ENCODE data around the gene WWTR1.

WWTR1 gene

DNA sequence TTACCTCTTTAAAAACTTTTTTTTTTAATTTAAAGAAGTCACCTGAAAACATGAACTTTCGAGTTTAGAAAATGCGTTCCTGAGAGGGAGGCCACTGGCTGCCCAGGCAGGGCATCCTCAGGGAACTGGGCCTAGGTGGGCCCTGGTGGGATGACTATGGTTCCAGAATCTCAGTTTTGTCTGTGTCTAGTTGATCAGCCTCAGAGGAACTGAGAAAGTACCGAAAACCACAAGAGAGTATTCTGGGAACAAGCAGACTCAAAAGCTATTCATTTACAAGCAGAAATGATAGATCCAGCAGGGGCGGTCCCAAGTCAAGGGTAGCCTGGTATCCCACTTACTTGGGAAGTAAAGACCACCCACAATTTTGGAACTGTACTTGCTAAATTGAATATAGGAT, 10.5 kb downstream of the WWTR1 start:
- no peak overlapping the region for H3K4me3 ChIP-seq (replicated peaks; ENCODE audit: low read depth, low read length)
- no peak for DNase-seq (ENCODE audit: extremely low read depth, low read depth)
- TF ChIP-seq CTCF (IDR thresholded peaks at IDR 0.05; ENCODE audit: low read depth, low read length, missing control alignments) = no peak

GRCh38 chr3:149646181-149646766, 11.6 kb downstream of the WWTR1 start:
- no peak for DNase-seq (ENCODE audit: extremely low read depth, low read depth)
- no peak for TF ChIP-seq CTCF (IDR thresholded peaks at IDR 0.05; ENCODE audit: low read depth, low read length, missing control alignments)

GRCh38 chr3:149643963-149644362, 13.9 kb downstream of the WWTR1 start:
- no peak for TF ChIP-seq CTCF (IDR thresholded peaks at IDR 0.05; ENCODE audit: low read depth, low read length, missing control alignments)
- no peak for DNase-seq (ENCODE audit: extremely low read depth, low read depth)
- H3K4me3 ChIP-seq (replicated peaks; ENCODE audit: low read depth, low read length) = no peak overlapping the region

More at GRCh38 chr3:149646181-149646766, 11.6 kb downstream of the WWTR1 start:
- H3K4me3 ChIP-seq (replicated peaks; ENCODE audit: low read depth, low read length) = no peak overlapping the region

GRCh38 chr3:149643482-149643798, 14.4 kb downstream of the WWTR1 start:
- DNase-seq (ENCODE audit: extremely low read depth, low read depth) = no peak
- H3K4me3 ChIP-seq (replicated peaks; ENCODE audit: low read depth, low read length) = no peak overlapping the region
- no peak for TF ChIP-seq CTCF (IDR thresholded peaks at IDR 0.05; ENCODE audit: low read depth, low read length, missing control alignments)

DNA sequence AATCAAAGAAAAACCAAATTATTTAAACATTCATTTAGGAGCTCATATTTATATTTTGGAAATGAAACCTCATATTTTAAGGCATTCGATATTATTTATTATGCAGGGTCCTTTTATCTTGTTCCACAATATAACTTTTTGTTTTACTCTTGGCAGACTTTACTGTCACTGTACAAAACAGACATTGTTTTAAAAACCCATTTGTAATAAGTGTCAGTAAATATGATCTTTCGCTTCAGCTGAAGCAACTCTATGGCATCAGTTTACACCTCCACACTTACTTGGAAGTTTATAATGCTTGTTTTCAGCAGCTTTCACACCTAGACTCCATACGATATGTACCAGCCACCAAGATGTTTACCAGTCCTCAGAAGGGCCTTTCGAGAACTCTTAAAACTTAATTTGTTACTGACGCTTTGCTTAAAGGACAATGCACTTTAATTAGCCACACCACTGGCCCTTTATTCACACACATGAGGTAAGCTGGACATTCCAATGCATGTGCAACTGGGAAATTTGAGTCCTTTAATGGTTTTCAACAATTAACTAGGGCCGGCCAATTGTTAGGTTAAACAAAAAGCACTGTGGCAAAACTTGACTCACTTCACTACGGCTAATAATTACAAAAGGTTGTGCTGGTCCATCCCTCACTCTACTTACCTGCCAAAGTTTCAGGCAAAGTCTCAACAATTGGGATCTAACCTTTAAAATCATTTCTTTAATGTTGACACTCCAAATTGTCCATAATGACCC, 16.7 kb downstream of the WWTR1 start:
- TF ChIP-seq CTCF (IDR thresholded peaks at IDR 0.05; ENCODE audit: low read depth, low read length, missing control alignments) = no peak
- H3K4me3 ChIP-seq (replicated peaks; ENCODE audit: low read depth, low read length) = no peak overlapping the region
- no peak for DNase-seq (ENCODE audit: extremely low read depth, low read depth)

DNA sequence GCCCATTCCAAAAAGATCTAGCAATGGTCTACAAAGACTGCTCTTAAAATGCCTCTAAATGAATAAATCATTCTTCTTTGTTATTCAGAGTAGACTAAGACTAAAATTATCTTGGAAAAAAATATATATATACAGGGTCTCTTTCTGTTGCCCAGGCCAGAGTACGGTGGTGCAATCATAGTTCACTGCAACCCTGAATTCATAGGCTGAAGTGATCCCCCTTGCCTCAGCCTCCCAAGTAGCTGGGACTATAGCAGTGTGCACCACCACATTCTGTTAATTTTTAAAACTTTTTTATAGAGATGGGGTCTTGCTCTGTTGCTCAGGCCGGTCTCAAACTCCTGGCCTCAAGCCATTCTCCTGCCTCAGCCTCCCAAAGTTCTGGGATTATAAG, 18.7 kb downstream of the WWTR1 start:
- DNase-seq (ENCODE audit: extremely low read depth, low read depth) = no peak
- no peak for TF ChIP-seq CTCF (IDR thresholded peaks at IDR 0.05; ENCODE audit: low read depth, low read length, missing control alignments)
- H3K4me3 ChIP-seq (replicated peaks; ENCODE audit: low read depth, low read length) = peak overlapping the region; percentile 27
